Effector CD4-positive, alpha-beta T cell (primary cell): ENCODE data around the gene DRAM2.
"Not testable (repeated sequence)": the region's sequence is repeated elsewhere in the genome, so short reads cannot be mapped to it uniquely, and the experiment has no call there.

Source experiments
- DNase-seq: peaks from one replicate; pipeline ENCODE4 v3.0.0-alpha.2; 2020

The DRAM2 gene

DNA sequence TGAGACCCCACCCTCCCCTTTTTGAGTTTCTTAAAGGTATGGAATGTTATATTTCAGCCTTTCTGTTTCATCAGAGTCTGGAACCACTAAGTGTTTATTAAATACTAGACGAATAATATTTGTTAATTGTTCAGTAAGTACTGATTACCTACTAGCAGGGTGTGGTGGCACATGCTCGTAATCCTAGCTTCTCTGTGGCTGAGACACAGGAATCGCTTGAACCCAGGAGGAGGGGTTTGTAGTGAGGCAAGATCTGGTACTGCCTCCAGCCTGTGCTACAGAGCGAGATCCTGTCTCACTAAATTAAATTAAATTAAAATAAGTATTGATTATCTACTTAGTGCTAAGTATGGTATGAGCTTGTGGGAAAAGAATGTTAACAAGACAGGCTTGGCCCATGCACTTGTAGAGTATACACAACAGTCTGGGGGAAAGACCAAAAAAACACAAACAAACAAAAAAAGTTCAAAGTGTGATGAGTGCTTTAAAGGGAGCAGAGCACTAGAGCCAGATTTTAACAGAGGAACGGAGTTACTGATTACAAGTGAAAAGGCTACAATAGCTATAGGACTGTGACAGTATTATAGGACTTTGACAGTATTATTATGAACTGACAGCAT is 2.6 kb upstream of the DRAM2 start:
- no peak for DNase-seq

DNA sequence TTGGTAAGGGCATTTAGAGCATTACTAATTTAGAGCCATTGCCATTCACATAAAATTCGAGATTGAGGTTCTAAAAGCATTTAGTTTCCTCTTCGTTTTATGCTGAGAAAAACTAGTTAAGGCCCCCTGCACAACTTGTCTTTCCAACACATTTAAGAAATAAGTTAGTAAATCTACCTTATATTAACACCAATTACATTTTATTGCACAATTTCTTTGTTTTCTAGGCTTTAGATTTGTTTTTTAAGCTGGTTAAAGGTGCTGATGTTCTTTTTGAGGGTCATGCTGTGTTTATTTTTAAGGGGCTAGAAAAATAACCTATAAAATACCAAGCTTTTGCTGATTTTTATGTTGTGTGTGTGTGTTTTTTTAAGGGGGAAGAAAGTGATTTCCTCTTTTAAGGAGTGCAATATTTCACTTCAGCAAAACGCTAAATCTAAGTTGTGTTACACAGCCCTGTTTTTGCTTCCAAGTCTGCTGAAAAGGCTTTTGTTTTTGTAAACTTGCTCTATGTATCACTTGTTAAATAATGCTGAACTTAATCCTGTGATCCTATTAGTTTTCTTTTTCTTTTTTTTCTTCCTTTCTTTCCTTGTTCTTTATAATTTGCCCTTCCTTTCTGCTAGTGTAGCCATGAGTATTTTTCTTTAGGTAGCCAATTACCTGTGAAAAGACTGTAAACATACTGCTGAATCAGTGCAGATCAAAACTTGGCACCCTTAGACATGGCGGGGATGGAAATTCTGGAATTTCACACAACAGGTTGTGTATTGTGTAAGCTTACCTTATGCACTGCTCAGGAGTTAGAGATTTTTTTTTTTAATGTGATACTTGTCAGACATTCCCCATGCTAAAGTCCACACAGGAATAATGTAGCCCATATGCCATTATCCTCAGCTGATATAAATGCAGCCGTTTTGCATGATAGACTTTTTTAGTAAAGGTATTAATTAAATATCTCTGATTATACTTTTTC is 1.6 kb upstream of the DRAM2 start:
- no peak for DNase-seq

DNA sequence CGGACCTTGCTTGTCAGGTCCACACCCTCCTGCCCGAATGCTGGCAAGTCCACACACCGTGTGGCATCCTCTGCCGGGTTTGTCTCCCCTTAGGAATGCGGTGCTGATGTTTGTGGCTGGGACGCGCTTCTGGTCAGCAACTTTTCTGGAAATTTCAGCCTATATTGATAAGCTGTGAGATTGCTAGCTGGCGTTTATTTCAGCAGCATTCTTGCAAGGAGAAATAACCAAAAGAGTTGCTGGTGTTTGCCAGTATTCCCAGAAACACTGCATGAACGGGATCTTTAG is 731 bp upstream of the DRAM2 start:
- DNase-seq, result peak; percentile 19

DNA sequence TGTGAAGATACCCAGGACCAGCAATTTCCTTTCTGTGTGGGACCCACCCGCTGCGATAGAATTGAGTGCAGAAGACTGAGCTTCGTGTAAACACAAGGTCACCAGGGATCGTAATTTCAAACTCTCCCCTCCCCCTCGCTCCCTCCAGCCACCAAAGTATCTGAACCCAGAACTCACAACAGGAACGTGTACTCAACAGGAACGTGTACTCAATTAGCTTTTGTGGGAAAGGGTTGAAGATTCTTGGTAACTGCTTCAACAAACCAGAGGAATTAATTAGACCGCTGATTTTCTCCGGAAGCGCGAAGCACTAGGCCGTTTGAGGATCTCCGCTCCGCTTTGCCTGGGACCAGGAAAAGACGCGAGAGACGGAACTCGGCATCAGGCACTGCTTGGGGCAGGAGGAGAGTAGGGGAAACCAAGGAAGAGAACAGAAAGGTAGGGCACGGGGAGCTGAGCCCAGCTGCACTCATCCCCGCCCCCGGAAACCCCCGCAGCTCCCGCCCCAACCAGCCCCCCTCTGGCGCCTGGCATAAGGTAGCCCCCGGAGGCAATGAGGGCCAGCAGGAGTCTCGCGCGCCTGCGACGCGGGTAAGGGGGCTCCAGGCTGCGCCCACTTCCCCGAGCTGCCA is 453 bp downstream of the DRAM2 start:
- DNase-seq, result no peak

DNA sequence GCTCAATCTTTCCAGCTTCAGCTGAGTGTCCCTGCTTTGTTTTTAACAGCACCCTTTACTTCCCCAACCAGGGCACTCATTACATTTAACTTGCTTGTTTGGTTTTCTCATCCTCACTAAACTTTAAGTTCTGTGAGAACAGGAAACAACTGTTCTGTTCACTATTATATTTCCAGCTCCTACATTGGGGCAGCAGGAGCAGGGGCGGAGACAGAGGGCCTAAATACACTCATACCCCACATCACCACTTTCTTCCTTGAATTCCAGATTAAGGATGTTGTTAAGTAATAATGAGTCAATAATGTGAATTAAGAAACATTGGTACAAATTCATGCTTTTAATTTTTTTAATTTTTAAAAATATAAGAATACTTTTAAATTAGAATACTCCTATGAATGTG is 6.0 kb downstream of the DRAM2 start:
- no peak for DNase-seq

DNA sequence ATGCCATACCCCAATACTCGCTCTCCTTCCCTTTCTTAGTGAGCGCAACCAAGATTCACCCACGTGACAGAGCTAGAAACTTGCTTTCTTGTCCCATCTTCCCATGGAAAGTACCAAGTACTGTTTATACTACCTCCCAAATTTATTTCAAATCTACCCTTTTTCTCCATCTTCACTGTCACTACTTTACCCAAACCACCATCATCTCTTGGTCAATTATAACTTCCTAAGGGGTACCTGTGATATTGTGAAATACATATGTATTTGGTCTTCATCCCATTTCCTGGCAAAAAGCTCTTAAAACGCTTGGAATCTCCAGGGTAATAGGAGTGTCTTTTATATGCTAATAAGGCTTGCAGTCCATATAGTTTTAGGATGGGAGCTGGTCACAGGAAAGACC is 8.2 kb downstream of the DRAM2 start:
- DNase-seq, result no peak

DNA sequence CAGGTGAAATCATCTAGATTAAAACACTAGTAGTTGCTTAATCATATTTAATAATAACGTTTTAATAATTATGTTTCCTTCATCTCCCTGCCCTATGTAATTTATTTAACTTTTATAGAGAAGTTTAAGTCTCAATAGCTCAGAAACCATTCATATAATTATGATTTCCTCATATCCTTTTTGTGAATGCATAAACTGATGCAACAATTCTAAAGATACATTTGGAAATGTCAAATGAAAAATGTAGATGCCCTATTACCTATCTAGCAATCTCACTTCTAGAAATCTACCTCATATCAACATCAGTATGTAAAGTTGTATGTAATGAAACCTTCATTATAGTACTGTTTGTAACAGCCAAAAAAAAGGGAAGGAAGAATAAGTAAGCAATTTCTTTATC is 10.5 kb downstream of the DRAM2 start:
- DNase-seq, result no peak

DNA sequence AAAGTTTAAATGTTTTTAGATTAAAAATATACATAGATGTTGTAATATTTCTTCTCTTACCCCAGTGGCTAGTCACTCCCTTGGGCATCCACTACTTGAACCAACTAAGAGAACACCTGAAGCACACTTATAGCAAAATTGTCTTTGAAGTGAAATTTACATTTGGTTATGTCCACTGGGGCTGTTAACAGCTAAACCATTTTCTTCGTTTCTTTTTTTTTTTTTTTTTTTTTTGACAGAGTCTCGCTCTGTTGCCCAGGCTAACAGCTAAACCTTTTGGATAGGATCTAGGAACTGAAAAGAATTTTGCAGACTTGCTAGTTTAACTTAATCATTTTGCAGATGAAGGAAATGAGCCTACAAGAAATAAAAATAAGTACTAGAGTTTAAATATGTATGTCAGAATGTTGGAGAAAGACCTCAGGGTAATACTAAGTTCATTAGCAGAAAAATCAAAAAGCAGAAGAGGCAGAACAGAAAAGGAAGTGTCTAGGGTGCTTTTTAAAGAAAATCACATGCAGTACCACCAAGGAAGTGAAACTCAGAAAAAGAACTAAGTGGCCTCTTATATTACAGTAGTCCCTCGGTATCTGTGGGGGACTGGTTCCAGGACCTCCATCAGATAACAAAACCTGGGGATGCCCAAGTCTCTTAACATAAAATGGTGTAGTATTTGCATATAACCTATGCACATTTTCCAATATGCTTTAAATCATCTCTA is 11.8 kb downstream of the DRAM2 start:
- DNase-seq, result no peak

DNA sequence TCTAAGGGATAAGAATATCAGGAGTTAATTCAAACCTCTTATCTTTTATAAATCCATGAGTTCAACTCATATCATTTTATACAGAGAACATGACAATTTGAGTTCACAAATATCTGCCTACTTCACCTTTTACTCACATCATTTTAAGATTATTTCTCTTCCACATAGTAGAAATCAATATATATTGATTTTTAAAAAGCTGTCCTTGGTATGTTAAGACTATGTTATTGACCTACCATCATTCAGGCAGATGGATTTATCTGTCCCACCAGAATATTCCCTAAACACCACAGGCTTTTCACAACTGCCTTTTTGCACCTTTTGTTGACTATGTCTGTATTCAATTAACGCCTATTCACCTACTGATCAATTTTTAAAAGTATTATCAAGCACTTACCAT is 13.5 kb downstream of the DRAM2 start:
- DNase-seq, result no peak

DNA sequence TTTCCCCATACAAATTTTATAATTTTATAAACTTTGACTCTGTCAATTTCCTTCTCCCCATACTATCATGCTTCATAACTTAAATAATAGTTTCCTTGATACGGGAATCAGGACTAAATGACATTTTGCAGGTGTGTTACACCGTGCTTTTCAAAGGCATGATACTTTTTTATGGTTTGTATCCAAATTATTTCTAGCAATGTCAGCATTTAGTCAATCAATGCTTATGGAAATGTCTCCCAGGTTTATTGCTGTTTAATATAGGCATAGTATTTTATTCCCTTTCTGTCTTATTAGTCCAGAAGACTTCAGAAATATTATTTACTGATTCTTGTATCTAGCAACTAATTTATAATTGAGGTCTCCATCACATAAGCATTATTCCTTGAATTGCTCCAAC is 23.4 kb downstream of the DRAM2 start:
- DNase-seq, result no peak

DNA sequence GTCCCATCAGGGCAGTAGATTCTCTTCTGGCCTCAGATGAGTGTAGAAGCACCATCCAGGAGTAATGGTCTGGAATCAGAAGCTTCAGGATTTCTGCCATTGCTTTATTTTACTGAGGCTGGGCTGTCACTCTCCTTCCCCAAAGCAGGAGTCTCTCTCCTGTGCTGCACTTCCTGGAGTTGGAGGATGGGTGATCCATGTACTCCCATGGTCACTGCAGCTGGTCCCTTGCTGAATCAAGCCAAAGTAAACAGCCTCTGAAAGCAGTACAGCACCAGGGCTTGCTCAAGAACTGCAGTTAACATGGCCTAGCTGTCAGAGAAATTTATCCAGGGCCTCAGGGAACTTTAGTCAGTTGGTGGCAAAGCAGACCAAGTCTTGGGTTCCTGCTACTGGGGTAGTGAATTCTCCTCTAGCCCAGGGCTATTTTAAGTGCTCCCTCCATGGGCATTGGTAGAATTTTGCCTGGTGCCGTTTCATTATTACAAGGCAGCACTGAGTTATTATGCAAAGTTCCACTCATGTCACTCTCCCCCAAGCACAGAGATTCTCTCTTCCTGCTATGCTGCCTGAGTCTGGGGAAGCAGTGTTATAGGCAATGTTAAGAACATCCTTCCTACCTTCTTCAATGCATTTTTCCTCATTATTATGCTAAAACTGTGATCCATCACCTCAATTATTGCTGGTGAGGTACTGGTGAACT is 29.5 kb downstream of the DRAM2 start:
- no peak for DNase-seq

DNA sequence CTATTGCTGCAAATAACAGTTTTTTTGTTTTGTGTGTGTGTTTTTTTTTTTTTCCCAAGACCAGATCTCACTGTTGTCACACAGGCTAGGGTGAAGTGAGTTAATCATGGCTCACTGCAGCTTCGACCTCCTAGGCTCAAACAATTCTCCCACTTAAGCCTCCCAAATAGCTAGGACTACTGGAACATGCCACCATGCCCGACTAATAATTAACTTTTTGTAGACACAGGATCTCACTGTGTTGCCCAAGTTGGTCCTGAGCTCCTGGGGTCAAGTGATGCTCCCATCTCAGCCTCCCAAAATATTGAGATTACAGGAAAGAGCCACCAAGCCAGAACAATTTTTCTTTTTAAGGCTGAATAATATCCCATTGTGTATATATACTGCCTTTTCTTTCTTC is 34.9 kb downstream of the DRAM2 start:
- DNase-seq, result no peak

DNA sequence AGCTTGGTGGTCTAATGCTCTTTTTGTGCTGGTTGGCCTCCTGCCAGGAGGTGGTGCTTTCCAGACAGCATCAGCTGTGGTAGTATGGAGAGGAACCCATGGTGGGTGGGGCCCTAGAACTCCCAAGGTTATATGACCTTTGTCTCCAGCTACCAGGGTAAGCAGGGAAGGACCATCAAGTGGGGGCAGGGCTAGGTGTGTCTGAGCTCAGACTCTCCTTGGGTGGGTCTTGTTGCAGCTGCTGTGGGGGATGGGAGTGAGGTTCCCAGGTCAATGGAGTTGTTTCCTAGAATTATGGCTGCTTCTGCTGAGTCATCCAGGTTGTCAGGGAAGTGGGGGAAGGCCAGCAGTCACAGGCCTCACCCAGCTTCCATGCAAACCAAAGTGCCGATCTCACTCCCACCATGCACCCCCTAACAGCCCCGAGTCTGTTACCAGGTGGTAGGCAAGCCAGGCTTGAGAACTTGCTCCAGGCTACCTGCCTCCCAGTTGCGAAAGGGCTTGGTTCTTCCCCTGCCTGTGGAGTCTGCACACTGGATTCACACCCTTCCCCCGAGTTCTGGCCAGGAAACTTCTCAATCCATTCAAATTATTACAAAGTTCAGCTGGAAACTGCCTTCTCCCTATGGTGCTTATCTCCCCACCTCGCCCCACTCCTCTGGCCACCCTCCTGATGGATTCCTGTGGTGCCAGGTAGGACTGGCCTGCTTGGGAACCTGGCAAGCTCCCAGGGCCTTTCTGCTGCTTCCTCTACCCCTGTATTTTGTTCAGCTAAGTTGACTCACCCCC is 37.8 kb downstream of the DRAM2 start:
- no peak for DNase-seq

DNA sequence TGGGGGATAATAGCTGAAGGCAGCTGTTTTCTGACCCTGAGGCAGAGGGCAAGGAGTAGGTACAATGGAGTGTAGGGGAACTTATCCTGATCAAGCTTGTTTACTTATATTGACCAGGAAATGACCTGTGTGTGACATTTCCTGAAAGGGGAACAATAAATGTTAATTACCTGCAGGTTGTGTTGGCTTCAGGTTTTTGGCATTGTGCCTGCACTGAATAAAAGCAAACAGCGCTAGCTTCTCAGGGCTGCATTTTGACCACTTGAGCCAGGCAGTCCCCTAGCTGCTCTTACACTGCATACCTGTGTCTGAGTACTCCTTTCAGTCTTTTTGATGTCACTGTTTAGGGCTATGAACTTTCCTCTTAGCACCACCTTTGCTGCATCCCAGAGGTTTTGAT is 40.6 kb downstream of the DRAM2 start:
- no peak for DNase-seq

DNA sequence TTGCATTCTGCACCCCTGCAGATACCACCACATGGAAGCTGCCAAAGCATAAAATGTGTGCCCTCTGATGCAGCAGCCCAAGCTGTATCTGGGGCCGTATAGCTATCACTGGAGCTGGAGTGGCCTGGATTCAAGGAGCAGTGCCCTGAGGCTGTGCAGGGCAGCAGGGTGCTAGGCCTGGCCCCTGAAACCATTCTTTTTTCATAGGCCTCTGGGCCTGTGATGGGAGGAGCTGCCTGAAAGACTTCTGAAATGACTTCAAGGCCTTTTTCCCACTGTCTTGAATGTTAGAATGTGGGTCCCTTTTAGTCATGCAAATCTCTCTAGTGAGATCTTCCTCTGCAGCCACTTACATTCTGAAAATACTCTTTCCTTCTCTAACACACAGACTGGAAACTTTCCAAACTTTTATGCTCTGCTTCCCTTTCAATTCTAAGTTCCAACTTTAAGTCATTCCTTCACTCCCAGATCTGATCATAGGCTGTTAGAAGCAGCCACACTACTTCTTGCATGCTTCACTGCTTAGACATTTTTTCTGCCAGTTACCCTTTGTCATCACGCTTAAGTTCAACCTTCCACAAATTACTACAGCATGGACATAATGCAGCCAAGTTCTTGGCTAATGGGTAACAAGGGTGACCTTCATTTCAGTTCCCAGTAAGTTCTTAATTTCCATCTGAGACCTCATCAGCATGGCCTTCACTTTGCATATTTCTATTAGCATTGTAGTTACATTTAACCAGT is 42.4 kb downstream of the DRAM2 start:
- DNase-seq, result no peak

DNA sequence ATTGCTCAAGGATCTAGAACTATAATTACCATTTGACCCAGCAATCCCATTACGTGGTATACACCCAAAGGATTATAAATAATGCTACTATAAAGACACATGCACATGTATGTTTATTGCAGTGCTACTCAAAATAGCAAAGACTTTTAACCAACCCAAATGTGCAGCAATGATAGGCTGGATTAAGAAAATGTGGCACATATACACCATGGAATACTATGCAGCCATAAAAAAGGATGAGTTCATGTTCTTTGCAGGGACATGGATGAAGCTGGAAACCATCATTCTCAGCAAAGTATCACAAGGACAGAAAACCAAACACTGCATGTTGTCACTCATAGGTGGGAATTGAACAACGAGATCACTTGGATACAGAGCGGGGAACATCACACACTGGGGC is 44.5 kb downstream of the DRAM2 start:
- not testable (repeated sequence) for DNase-seq

DNA sequence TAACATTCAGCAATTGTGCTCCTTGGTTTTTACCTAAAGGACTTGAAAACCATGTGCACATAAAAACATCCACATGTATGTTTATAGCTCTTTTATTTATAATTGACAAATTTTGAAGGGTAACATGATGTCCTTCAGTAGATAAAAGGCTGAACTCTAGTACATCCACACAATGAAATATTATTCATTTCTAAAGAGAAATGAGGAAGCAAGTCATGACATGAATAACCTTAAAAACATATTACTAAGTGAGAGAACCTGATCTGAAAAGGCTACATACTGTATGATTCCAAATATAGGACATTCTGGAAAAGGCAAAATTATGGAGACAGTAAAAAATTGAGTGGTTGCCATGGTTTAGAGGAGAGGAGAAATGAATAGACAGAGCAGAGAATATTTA is 50.3 kb downstream of the DRAM2 start:
- DNase-seq, result no peak

DNA sequence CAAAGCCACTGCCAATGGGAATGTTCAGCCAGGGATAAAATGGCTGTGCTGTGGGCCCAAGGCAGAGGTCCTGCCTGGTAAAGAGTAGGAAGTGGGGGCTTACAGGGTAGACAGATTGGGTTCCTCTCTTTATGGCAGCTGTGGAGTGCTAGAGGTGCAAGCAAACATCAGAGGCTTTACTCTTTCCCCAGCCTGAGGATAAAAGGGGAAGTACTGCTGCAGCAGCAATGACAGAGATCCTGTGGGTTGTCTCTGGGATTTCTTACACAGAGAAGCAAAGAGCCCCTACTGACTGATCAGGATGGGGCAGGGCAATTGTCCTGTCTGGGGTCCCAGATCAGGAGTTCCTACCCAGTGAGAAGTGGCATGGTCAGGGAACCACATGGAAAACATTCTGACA is 54.2 kb downstream of the DRAM2 start:
- no peak for DNase-seq

DNA sequence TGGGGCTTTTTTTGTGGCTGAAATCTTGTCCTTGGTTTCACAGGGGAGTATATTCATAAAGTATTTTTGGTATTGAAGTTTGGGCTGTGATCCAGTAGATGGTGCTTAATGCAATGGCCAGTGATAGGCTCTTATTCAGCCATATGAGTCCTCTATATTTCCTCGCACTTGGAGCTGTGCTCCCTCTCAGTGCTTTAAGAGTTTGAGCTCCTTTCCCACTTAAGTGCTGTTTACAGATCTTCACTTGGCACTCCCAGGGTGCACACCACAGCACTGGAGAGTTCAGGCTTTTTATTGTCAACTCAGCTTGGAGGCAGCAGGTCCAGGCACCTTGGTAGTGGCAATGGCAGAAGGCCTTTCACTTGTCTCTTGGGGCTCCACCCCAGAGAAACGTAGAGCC is 54.9 kb downstream of the DRAM2 start:
- no peak for DNase-seq

DNA sequence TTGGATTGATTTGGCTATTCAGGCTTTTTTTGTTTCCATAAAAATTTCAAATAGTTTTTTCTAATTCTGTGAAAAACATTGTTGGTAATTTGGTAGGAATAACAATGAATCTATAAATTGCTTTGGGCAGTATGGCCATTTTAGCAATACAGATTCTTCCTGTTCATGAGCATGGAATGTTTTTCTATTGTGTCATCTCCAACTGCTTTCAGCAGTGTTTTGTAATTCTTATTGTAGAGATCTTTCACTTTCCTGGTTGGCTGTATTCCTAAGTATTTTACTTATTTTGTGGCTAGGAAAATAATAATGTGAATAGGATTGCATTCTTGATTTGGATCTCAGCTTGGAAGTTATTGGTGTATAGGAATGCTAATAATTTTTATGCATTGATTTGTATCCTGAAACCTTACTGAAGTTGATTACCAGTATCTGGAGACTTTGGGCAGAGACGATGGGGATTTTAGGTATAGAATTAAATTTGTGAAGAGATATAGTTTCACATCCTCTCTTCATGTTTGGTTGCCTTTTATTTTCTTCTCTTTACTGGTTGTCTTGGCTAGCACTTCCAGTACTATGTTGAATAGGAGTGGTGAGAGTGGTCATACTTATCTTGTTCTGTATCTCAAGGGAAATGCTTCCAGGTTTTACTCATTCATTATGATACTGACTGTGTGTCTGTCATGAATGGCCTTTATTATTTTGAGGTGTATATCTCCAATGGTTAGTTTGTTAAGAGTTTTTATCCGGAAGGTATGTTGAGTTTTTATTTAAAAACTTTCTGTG is 57.3 kb downstream of the DRAM2 start:
- no peak for DNase-seq
